B cell (primary cell): ENCODE measurements around the gene RNLS.

Experiments
- EZH2 ChIP-seq: IDR thresholded peaks from 2 replicates; pipeline ENCODE4 v1.6.1; 2012; ENCODE audit warnings: borderline replicate concordance, low read depth, mild to moderate bottlenecking, moderate library complexity, low read length; ENCODE audit not compliant: insufficient read depth, poor library complexity, severe bottlenecking
- TF ChIP-seq, protein P1 (sequence below): fragments of 200-600 bp; IDR thresholded peaks from one replicate; pipeline ENCODE4 v1.8.0; 2022; ENCODE audit warnings: antibody characterized with exemption, mild to moderate bottlenecking

DNA sequence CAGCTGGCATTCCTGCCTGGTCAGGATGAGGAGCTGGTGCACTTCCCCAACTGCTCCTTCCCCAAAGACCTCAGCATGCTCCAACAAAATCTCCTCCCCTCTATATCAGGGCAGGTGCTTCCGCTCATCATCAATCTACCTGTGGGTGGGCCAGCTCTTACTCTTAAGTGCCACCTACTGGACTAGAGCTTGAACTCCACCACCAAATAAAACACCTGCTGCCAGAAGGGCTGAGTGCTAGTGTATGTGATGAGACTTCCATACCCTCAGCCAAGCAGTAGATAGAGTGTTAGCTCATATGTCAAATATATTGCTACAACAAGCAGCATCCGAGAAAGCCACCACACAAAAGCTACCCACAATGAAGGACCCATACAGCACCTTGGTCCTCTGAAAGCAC is 264.3 kb downstream of the RNLS start:
- TF ChIP-seq, protein P1, sequence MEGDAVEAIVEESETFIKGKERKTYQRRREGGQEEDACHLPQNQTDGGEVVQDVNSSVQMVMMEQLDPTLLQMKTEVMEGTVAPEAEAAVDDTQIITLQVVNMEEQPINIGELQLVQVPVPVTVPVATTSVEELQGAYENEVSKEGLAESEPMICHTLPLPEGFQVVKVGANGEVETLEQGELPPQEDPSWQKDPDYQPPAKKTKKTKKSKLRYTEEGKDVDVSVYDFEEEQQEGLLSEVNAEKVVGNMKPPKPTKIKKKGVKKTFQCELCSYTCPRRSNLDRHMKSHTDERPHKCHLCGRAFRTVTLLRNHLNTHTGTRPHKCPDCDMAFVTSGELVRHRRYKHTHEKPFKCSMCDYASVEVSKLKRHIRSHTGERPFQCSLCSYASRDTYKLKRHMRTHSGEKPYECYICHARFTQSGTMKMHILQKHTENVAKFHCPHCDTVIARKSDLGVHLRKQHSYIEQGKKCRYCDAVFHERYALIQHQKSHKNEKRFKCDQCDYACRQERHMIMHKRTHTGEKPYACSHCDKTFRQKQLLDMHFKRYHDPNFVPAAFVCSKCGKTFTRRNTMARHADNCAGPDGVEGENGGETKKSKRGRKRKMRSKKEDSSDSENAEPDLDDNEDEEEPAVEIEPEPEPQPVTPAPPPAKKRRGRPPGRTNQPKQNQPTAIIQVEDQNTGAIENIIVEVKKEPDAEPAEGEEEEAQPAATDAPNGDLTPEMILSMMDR, result no peak
- TF ChIP-seq EZH2, result no peak
